PC-3 (cell line): ENCODE data around the gene EAF2. TPM values are rescaled to one million over a fixed set of nuclear protein-coding genes. Genes with fewer than 3 reads are reported as not detected.

ENCODE experiments used
- ATAC-seq: fragments of 200-7000 bp; cut with Tn5 transposase; 2 replicates; pipeline ENCODE4 v1.9.1; 2020; ENCODE audit warnings: mild to moderate bottlenecking, moderate library complexity
- BruUV-seq: library from RNA; stranded (reverse); fragments of 400-500 nt; replicated peaks from 2 replicates; lab custom pipeline; 2021; lab: Mats Ljungman, UMichigan
- CTCF ChIA-PET: fragments of 300-600 bp; sonication (Branson Sonifier 250); formaldehyde crosslinking; loops from one replicate; lab custom pipeline; 2022; ENCODE audit warnings: antibody characterized with exemption; lab: Charles Lee
- POLR2A ChIA-PET: fragments of 300-600 bp; sonication (Branson Sonifier 250); formaldehyde crosslinking; loops from one replicate; lab custom pipeline; 2022; ENCODE audit warnings: antibody characterized with exemption; ENCODE audit not compliant: unreplicated experiment; lab: Charles Lee
- DNase-seq: peaks from one replicate; pipeline ENCODE4 v3.0.0-alpha.2; 2015
- H2AFZ ChIP-seq: fragments of 300-600 bp; sonication (generic); 2 replicates; pipeline ENCODE4 v1.6.0; 2016; ENCODE audit warnings: antibody characterized with exemption, low read length
- H3F3A ChIP-seq: fragments of 300-600 bp; sonication (generic); one replicate; pipeline ENCODE4 v1.6.0; 2017; ENCODE audit warnings: antibody characterized with exemption, low read length, control low read depth, mild to moderate bottlenecking; ENCODE audit not compliant: unreplicated experiment
- H3K27ac ChIP-seq: fragments of 300-600 bp; sonication (generic); 2 replicates; pipeline ENCODE4 v1.5.1; 2016; ENCODE audit warnings: mild to moderate bottlenecking, low read length
- H3K27me3 ChIP-seq: fragments of 300-600 bp; sonication (generic); 2 replicates; pipeline ENCODE4 v1.6.1; 2016; ENCODE audit warnings: low read length, mixed read lengths
- H3K36me3 ChIP-seq: fragments of 300-600 bp; sonication (generic); 2 replicates; pipeline ENCODE4 v1.6.1; 2016; ENCODE audit warnings: low read depth, mixed run types, low read length, mixed read lengths
- H3K4me1 ChIP-seq: fragments of 300-600 bp; sonication (generic); 2 replicates; pipeline ENCODE4 v1.5.1; 2016; ENCODE audit warnings: low read length; ENCODE audit not compliant: insufficient read depth
- H3K4me2 ChIP-seq: fragments of 300-600 bp; sonication (generic); 2 replicates; pipeline ENCODE4 v1.6.0; 2016; ENCODE audit warnings: low read length
- H3K4me3 ChIP-seq: fragments of 300-600 bp; sonication (generic); 2 replicates; pipeline ENCODE4 v1.5.1; 2016; ENCODE audit warnings: mild to moderate bottlenecking, low read length, mixed read lengths
- H3K79me2 ChIP-seq: fragments of 300-600 bp; sonication (generic); 2 replicates; pipeline ENCODE4 v1.6.1; 2017; ENCODE audit warnings: low read length, mixed read lengths
- H3K9ac ChIP-seq: fragments of 300-600 bp; sonication (generic); 2 replicates; pipeline ENCODE4 v1.6.0; 2016; ENCODE audit warnings: mild to moderate bottlenecking, low read length
- H3K9me2 ChIP-seq: fragments of 300-600 bp; sonication (generic); replicated peaks from 2 replicates; pipeline ENCODE4 v1.6.1; 2016; ENCODE audit warnings: mixed run types, low read length, mixed read lengths
- H3K9me3 ChIP-seq: fragments of 300-600 bp; sonication (generic); 2 replicates; pipeline ENCODE4 v1.6.1; 2016; ENCODE audit warnings: low read length, mixed read lengths
- H4K20me1 ChIP-seq: fragments of 300-600 bp; sonication (generic); 2 replicates; pipeline ENCODE4 v1.6.1; 2016; ENCODE audit warnings: low read length, mixed read lengths
- CTCF ChIP-seq: fragments of 300-600 bp; sonication (generic); conservative IDR thresholded peaks from 2 replicates; pipeline ENCODE4 v1.5.1; 2017; ENCODE audit warnings: antibody characterized with exemption, low read depth, mild to moderate bottlenecking, low read length
- EZH2 ChIP-seq: fragments of 300-600 bp; sonication (generic); IDR thresholded peaks from one replicate; pipeline ENCODE4 v1.6.1; 2017; ENCODE audit warnings: antibody characterized with exemption, mild to moderate bottlenecking, low read length; ENCODE audit not compliant: unreplicated experiment
- EZH2phosphoT487 ChIP-seq: fragments of 300-600 bp; sonication (generic); IDR thresholded peaks from 2 replicates; pipeline ENCODE4 v1.6.1; 2018; ENCODE audit warnings: mild to moderate bottlenecking, antibody characterized with exemption, low read length, borderline replicate concordance
- intact Hi-C: fragments of 100-400 bp; cut with micrococcal nuclease; formaldehyde crosslinking; loops from 2 replicates; pipeline ENCODE4 v1.9.0; 2023
- total RNA-seq: library from RNA; depleted of rRNA; stranded (reverse); fragments of >200 nt; gene quantifications from 2 replicates; pipeline ENCODE4 v1.2.3, GENCODE V29; 2014

The EAF2 gene
- total RNA-seq, 1 experiment from 2014 or later, result 2.8 TPM

- intact Hi-C loops, result no loop called here
- Histone ChIP-seq H3K4me3 (no peak overlapping the region), H3K36me3 (no peaks in the 10 kb centered on the region), H2AFZ (no peak overlapping the region), H3F3A (no peaks in the 10 kb centered on the region), H3K27me3 (no peaks in the 10 kb centered on the region), H3K9ac (no peak overlapping the region), H4K20me1 (no peaks in the 10 kb centered on the region), H3K4me2 (no peak overlapping the region), H3K4me1 (no peaks in the 10 kb centered on the region), H3K9me2 (no peaks in the 10 kb centered on the region), H3K27ac (no peak overlapping the region), H3K79me2 (no peaks in the 10 kb centered on the region), H3K9me3 (no peaks in the 10 kb centered on the region)
- BruUV-seq, result no TSS peak
- POLR2A ChIA-PET, result no interaction called here
- CTCF ChIA-PET, result no interaction called here
- ATAC-seq, result no peak
- no peak for DNase-seq
- TF ChIP-seq EZH2 (no peak), EZH2phosphoT487 (no peak), CTCF (no peak)
Observed at GRCh38 chr3:121895736-121896135, 60.7 kb downstream of the EAF2 start.

- ATAC-seq (no peak), DNase-seq (no peak)
- ChIA-PET CTCF (no interaction called here), POLR2A (no interaction called here)
- no peak overlapping the region for H2AFZ ChIP-seq
- H3K27me3 ChIP-seq, result no peaks in the 10 kb centered on the region
- intact Hi-C loops, result no loop called here
- no peaks in the 10 kb centered on the region for H3K36me3 ChIP-seq
- H3K4me1 ChIP-seq, result no peaks in the 10 kb centered on the region
- no peak overlapping the region for H3K9ac ChIP-seq
- TF ChIP-seq EZH2phosphoT487 (no peak), EZH2 (no peak), CTCF (no peak)
- H3F3A ChIP-seq, result no peaks in the 10 kb centered on the region
- H3K79me2 ChIP-seq, result no peaks in the 10 kb centered on the region
- no peak overlapping the region for H3K4me2 ChIP-seq
- no peaks in the 10 kb centered on the region for H3K9me3 ChIP-seq
- BruUV-seq, result no TSS peak
- H3K4me3 ChIP-seq, result no peak overlapping the region
- no peak overlapping the region for H3K27ac ChIP-seq
- H3K9me2 ChIP-seq, result no peaks in the 10 kb centered on the region
- H4K20me1 ChIP-seq, result no peaks in the 10 kb centered on the region
Observed at GRCh38 chr3:121896823-121897222, 61.8 kb downstream of the EAF2 start.

GRCh38 chr3:121897296-121897695 is 62.3 kb downstream of the EAF2 start:
- Histone ChIP-seq H4K20me1 (no peaks in the 10 kb centered on the region), H3K9me2 (no peaks in the 10 kb centered on the region), H3K4me1 (no peaks in the 10 kb centered on the region), H3F3A (no peaks in the 10 kb centered on the region), H3K4me3 (no peak overlapping the region), H3K9ac (no peak overlapping the region), H3K9me3 (no peaks in the 10 kb centered on the region), H2AFZ (no peak overlapping the region), H3K27me3 (no peaks in the 10 kb centered on the region), H3K79me2 (no peaks in the 10 kb centered on the region), H3K27ac (no peak overlapping the region), H3K4me2 (no peak overlapping the region), H3K36me3 (no peaks in the 10 kb centered on the region)
- BruUV-seq, result no TSS peak
- ATAC-seq (no peak), DNase-seq (peak; percentile 19)
- POLR2A ChIA-PET, result no interaction called here
- CTCF ChIA-PET, result no interaction called here
- intact Hi-C loops, result no loop called here
- TF ChIP-seq EZH2phosphoT487, result no peak
- TF ChIP-seq EZH2, result no peak
- no peak for TF ChIP-seq CTCF
